Stimulated activated CD4-positive, alpha-beta T cell treated with anti-CD3 and anti-CD28 coated beads, Interleukin-4, amount 100 ng/mL, for 4 hours (primary cell): ENCODE data around the gene AJAP1.
A peak's percentile ranks its signal among the peaks of the same experiment; 100 is the strongest.

Experiments
- DNase-seq, 2 experiments: peaks; one replicate each; pipeline ENCODE4 v3.0.0-alpha.2; 2020

Gene AJAP1

DNA sequence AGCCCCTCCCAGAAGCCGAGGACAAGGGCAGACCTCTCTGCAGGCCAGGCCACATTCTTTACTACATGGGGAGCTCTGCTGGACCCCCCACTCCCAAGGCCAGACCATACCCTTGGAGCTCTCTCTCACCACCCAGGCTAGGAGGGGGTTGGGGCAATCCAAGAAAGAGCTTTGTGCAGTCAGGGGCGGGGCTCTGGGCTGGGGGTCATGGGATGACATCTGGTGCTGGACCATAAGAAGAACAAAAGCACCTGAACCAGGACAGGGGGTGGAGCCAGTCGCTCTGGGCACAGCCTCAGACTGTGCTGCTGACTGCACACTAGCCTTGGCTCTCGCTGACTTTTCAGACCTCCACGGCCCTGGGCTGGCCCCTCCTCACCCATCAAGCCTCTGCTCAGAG is 23.1 kb upstream of the AJAP1 start:
- DNase-seq: no peak

- DNase-seq: no peak
Observed at GRCh38 chr1:4633346-4633745, 21.1 kb upstream of the AJAP1 start.

DNA sequence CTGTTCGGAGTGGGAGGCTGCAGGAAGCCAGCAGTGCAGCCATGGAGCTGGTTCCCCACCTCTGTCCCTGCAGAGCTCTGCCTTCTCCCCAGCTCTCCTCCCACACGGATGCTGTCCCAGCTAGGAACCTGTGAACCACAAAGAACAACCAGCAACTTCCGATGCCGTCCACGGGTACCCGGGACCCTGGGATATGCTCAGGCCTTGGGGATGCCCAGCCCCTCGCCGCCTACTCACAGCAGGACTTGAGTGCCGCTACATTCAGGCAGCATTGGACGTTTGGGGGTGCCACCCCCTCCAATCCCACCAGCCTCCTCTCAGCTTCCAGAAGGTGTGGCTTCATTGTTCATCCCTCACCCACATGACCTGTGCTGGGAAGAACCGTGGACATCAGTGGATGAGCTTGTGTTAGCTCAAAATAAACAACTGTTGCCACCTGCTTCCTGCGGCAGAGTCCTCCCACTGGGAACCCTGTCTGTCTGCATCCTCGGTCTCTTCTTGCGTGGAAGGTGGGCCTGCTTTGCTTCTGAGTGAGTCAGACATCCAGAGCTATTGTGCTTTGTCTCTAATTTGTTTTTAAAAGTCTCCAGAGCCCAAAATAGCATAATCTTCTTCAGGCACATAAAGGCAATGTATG is 20.1 kb upstream of the AJAP1 start:
- no peak for DNase-seq

GRCh38 chr1:4634793-4635406 is 19.5 kb upstream of the AJAP1 start:
- no peak for DNase-seq

DNA sequence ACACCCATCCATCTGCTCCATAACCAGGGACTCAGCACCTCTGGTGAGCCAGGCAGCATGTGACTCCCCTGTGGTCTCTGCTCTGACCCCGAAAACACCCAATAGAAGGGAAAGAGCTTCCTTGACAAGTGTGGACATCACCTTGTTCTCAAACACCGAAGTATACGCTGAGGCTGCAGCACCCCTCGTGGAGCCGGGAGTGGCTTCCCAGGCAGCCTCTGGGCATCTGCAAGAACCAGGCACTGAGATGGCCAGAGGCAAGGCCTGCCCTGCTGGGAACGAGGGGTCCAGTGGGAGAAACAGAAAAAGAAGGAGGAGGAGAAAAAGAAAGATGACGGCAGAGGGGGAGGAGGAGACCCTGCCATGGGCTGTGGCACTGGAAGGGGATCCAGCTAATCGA is 18.2 kb upstream of the AJAP1 start:
- no peak for DNase-seq

GRCh38 chr1:4636644-4637380 is 17.6 kb upstream of the AJAP1 start:
- no peak for DNase-seq

GRCh38 chr1:4637616-4638344 is 16.6 kb upstream of the AJAP1 start:
- no peak for DNase-seq

DNA sequence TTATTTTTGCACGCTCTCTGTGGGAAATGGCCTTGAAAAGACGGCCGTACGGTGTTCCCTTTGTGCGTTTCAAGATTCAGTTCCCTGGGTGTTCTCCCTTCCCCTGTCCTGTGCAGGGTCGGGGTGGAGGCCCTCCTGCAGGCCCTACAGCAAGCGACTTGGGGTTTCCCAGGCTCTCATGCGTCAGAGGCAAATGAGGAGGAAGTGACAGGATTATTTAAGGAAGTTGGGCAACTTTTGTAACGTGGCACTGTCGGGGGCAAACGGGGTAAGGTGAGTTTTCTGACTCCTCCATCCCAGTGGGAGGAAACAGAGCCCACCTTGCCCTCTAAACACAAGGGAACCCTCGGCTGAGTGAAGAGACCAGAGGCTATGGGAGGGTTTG is 16.1 kb upstream of the AJAP1 start:
- DNase-seq: no peak

GRCh38 chr1:4640931-4641330 is 13.5 kb upstream of the AJAP1 start:
- DNase-seq: no peak

GRCh38 chr1:4647391-4647790 is 7.0 kb upstream of the AJAP1 start:
- no peak for DNase-seq

- no peak for DNase-seq
Observed at GRCh38 chr1:4648657-4649056, 5.8 kb upstream of the AJAP1 start.

DNA sequence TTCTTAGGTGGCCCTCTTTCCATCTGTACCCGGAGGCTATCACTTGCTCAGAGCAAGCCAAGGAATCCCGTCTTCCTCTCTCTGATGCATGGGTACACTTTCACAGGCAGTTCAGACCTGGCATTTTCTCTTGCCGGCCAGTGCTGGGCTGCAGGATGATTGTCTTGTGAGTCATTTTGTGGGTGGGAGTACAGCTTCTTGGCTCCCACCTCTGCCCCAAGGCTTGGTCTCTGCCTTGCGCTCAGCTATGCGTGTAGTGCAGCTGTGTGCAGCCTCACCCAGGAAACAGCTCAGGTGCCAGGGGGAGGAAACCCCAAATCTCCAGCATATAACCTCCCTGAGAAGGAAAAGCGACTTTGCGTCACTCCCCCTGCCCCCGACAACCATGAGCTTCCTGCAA is 3.9 kb upstream of the AJAP1 start:
- DNase-seq: no peak

DNA sequence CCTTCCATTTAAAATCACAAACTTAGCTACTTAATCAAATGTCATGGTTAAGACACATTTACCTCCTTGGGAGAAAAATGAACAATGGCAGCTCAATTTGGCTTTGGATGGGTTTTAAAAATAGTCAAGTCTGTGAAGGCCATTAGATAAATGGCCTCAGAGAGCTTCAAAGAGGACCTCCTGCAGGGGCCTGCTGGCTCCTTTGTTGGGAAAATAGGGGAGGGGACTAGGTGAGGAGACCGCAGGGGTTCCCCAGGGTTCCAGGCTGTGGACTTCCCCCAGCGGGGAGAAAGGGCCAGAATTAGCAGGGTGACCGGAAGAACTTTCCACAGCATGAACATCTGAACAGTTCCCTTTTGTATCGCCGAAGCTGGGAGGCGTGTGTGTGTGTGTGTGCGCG is 3.4 kb upstream of the AJAP1 start:
- no peak for DNase-seq

- DNase-seq: peak; percentile 40 to 60
Observed at GRCh38 chr1:4652631-4653327, 1.6 kb upstream of the AJAP1 start.

- no peak for DNase-seq
Observed at GRCh38 chr1:4653328-4653660, 1.1 kb upstream of the AJAP1 start.

DNA sequence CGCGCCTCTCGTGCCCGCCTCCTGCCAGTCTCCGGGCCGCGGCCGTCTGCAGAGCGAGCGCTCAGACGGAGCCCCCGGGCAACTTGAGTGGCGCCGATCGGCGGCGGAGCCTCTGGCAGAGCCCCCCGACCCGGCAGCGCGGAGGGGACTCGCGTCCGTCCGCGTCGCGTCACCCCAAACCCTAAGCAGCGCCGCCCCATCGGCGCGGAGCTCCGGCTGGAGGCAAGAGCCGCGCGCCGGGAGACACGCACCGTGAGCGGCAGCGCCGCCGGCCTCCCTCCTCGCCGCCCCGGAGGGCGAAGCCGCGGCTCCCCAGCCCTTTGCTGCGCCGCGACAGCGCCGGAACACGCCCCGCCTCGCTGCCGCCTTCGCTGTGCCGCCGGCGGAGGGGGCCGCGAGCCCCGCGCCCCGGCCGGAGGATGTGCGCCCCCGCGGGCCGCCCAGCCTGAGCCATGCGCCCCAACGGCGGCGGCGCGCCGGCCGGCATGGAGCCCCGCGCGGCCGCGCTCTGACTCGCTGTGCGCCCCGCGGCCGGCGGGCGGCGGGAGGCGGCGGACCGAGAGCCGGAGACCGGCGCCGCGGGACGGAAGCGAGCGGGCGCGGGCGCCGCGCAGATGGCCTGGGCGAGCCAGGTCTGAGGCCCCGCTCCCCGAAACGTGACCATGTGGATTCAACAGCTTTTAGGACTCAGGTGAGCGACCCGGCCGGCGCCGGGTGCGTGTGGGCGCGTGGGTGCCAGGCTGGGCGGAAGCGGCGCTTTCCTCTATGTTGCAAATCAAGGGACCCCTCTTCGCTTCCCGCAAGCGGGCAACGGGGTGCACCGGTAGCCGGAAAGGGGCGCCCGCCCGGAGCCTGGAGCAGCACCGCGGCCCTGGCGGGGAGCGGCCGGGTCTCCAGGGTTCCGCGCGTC is 610 bp downstream of the AJAP1 start:
- no peak for DNase-seq

GRCh38 chr1:4655674-4656532 is 1.5 kb downstream of the AJAP1 start:
- no peak for DNase-seq

DNA sequence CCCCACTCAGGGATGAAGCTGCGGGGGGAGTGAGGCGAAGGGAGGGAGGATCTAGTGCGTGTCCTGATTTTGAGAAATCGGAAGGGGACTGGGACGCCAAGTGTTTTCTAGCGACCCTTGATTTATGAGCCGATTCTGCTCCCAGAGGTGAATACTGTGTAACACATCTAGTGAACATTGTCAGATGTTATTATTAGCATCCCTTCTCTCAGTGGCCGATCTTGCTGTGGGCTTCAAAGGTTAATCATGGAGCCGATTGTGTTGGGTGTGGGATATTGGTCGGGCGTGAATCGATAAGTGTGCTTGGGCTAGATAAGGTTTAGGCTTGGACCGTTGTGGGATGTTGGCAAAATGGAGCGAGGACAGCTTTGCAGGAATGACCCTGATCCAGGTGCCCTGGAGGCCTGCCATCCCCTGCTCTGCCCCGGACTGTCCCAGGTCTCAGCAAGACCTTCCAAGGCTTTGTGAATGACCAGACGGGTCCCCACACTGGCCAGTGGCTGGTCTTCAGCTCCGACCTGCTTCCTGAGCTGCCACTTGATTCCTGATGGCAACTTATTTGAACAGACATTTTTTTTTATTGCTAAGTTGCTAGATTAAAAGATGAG is 2.2 kb downstream of the AJAP1 start:
- DNase-seq: no peak

DNA sequence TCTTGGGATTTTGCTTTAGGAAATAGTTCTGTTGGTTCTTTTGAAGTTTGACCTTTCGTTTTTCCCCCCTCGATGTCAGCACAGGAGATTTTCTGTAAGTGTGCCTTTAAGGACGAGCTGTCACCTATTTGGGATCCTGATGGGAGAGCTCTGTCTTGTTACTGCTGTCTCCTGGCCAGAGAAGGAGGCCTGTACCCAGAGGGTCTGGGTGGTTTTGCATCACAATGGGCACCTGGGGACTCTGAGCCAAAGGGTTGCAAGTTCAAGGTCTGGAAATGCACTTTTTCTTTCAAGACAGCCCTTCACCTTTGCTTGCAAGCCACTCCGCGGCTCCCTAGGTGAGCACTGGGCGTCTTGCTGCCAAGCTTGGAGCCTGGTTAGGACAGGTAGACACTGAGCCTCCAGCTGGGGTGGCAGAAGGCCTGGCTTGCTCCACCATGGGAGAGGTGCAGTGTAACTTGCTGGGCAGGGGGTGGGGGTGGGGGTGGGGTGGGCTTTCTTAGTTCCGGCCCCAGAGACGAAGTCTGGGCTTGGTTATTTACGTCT is 2.9 kb downstream of the AJAP1 start:
- DNase-seq: no peak

DNA sequence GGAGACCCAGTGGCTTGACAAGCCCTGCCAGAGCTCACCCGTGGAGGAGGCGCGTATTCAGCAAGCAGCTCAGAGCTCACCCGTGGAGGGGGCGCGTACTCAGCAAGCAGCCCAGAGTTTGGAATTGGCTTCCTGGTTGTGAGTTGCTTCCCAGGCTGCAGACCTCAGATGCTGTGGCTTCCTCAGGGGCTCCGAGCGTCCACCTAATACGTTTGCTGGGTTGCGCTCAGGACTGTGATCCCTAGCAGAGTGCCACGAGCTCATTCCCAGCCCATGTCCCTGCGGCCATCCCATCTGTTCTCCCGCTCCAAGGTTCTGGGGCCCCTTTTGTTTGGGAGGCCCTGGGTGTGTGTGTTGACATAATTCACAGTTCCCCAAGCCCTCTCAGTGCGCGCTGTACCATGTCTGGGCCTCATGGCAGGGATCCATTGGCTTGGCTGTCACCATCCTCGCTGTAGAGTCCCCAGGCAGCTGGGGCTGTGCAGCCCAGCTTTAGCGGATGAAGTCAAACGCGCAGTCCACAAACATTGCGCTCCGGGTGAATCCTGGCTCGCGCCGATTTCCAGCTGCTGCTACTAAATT is 3.6 kb downstream of the AJAP1 start:
- no peak for DNase-seq
